Liver (tissue), 9 donors: ENCODE data around the gene SRP14. TPM values are rescaled to one million over a fixed set of nuclear protein-coding genes. Genes with fewer than 3 reads are reported as not detected.

Experiments used
- DNase-seq: peaks from one replicate; pipeline ENCODE4 v3.0.0-alpha.2; 2017; ENCODE audit warnings: low spot score
- H3K27ac ChIP-seq, 2 donors: one replicate each; pipeline ENCODE4 v1.7.0; 2013; ENCODE audit warnings: inconsistent platforms in 2 of 2, low read length in 2 of 2, control low read depth in 1 of 2, low read depth in 1 of 2, mild to moderate bottlenecking in 1 of 2
- H3K27me3 ChIP-seq, 4 donors: one replicate each; pipeline versions ENCODE4 v1.6.1 to v1.7.0; 2013; ENCODE audit warnings: low read length in 3 of 4, inconsistent platforms in 1 of 4, mild to moderate bottlenecking in 1 of 4, moderate library complexity in 1 of 4; ENCODE audit not compliant: control insufficient read depth in 4 of 4, insufficient read depth in 4 of 4
- H3K36me3 ChIP-seq, 4 donors: one replicate each; pipeline versions ENCODE4 v1.6.1 to v1.7.0; 2013; ENCODE audit warnings: low read length in 3 of 4, mild to moderate bottlenecking in 3 of 4, low read depth in 1 of 4, moderate library complexity in 1 of 4; ENCODE audit not compliant: control insufficient read depth in 4 of 4, insufficient read depth in 3 of 4
- H3K4me1 ChIP-seq, 4 donors: one replicate each; pipeline versions ENCODE4 v1.6.1 to v1.7.0; 2013; ENCODE audit warnings: low read length in 3 of 4, mild to moderate bottlenecking in 3 of 4, moderate library complexity in 1 of 4; ENCODE audit not compliant: control insufficient read depth in 4 of 4, insufficient read depth in 4 of 4
- H3K4me3 ChIP-seq, 3 donors: one replicate each; pipeline versions ENCODE4 v1.6.1 to v1.7.0; 2013; ENCODE audit warnings: low read length in 3 of 3, control low read depth in 1 of 3, low read depth in 1 of 3, mild to moderate bottlenecking in 1 of 3
- H3K9ac ChIP-seq, 2 donors: one replicate each; pipeline ENCODE4 v1.7.0; 2013; ENCODE audit warnings: low read length in 2 of 2, mild to moderate bottlenecking in 2 of 2, moderate library complexity in 2 of 2, control low read depth in 1 of 2, low read depth in 1 of 2
- H3K9me3 ChIP-seq, 4 donors: one replicate each; pipeline versions ENCODE4 v1.6.1 to v1.7.0; 2013; ENCODE audit warnings: low read length in 3 of 4; ENCODE audit not compliant: control insufficient read depth in 4 of 4
- CTCF ChIP-seq: fragments of 150-350 bp; IDR thresholded peaks from 2 replicates; pipeline ENCODE4 v1.5.1; 2017; ENCODE audit warnings: improper control_type of control experiment, low read depth, low read length; ENCODE audit not compliant: missing input control
- EGR1 ChIP-seq, 2 donors: IDR thresholded peaks; 2 replicates each; pipeline ENCODE4 v1.6.1; 2016 to 2018; ENCODE audit warnings: antibody characterized with exemption in 2 of 2, low read depth in 2 of 2
- FOXA1 ChIP-seq: IDR thresholded peaks from 2 replicates; pipeline ENCODE4 v1.6.1; 2016; ENCODE audit warnings: antibody characterized with exemption
- FOXA2 ChIP-seq: IDR thresholded peaks from 2 replicates; pipeline ENCODE4 v1.6.1; 2016; ENCODE audit warnings: antibody characterized with exemption
- GABPA ChIP-seq, 2 donors: IDR thresholded peaks in 1 of 2; conservative IDR thresholded peaks in 1 of 2; 2 replicates each; pipeline ENCODE4 v1.6.1; 2016; ENCODE audit warnings: antibody characterized with exemption in 2 of 2, mild to moderate bottlenecking in 1 of 2, moderate library complexity in 1 of 2
- HNF4A ChIP-seq, 2 donors: conservative IDR thresholded peaks; 2 replicates each; pipeline ENCODE4 v1.6.1; 2016; ENCODE audit warnings: antibody characterized with exemption in 2 of 2, mild to moderate bottlenecking in 2 of 2
- HNF4G ChIP-seq: IDR thresholded peaks from 2 replicates; pipeline ENCODE4 v1.6.1; 2016; ENCODE audit warnings: antibody characterized with exemption
- JUND ChIP-seq, 2 donors: IDR thresholded peaks; 2 replicates each; pipeline ENCODE4 v1.6.1; 2016; ENCODE audit warnings: antibody characterized with exemption in 2 of 2
- MAX ChIP-seq: IDR thresholded peaks from 2 replicates; pipeline ENCODE4 v1.6.1; 2016; ENCODE audit warnings: antibody characterized with exemption
- NR2F2 ChIP-seq: IDR thresholded peaks from 2 replicates; pipeline ENCODE4 v1.6.1; 2016; ENCODE audit warnings: antibody characterized with exemption
- RAD21 ChIP-seq, 2 donors: IDR thresholded peaks; 2 replicates each; pipeline ENCODE4 v1.6.1; 2016; ENCODE audit warnings: antibody characterized with exemption in 2 of 2, mild to moderate bottlenecking in 2 of 2
- RXRA ChIP-seq, 2 donors: IDR thresholded peaks; 2 replicates each; pipeline ENCODE4 v1.6.1; 2017 to 2018; ENCODE audit warnings: antibody characterized with exemption in 2 of 2, mild to moderate bottlenecking in 1 of 2
- SP1 ChIP-seq: IDR thresholded peaks from 2 replicates; pipeline ENCODE4 v1.6.1; 2018; ENCODE audit warnings: antibody characterized with exemption, mild to moderate bottlenecking
- TAF1 ChIP-seq: conservative IDR thresholded peaks from 2 replicates; pipeline ENCODE4 v1.6.1; 2016; ENCODE audit warnings: antibody characterized with exemption, mild to moderate bottlenecking
- YY1 ChIP-seq: IDR thresholded peaks from 2 replicates; pipeline ENCODE4 v1.6.1; 2016; ENCODE audit warnings: antibody characterized with exemption, mild to moderate bottlenecking
- WGBS: extraction: QIAGEN DNeasy Blood & Tissue Kit; methylation state at CpG from one replicate; pipeline ENCODE4 v1.1.7; 2013; 5-methylcytosine and 5-hydroxymethylcytosine counted together
- polyA plus RNA-seq, 2 donors: library from polyadenylated mRNA; stranded (reverse) in 1 of 2; unstranded in 1 of 2; fragments of 200-250 nt in 1 of 2; fragments of >200 nt in 1 of 2; fragmentation: Nextera tagmentation in 1 of 2; extraction: Ambion mirVana in 1 of 2; gene quantifications; one replicate each; pipeline versions ENCODE4 v1.2.1 to v1.2.3, GENCODE V29; 2013 to 2015
- total RNA-seq, 2 donors: library from RNA; depleted of rRNA; stranded (reverse); fragments of >200 nt; gene quantifications; one replicate each; pipeline ENCODE4 v1.2.3, GENCODE V29; 2014
- TF ChIP-seq, protein P1 (sequence below): IDR thresholded peaks from 2 replicates; pipeline ENCODE4 v1.6.1; 2016; ENCODE audit warnings: antibody characterized with exemption
- TF ChIP-seq, protein P2 (sequence below): IDR thresholded peaks from 2 replicates; pipeline ENCODE4 v1.6.1; 2016; ENCODE audit warnings: antibody characterized with exemption
- donor health status: healthy.
- donor health status: healthy.
- donor health status: healthy.
- donor health status: healthy.
- donor health status: healthy.

SRP14 gene
- total and polyA plus RNA-seq, 4 donors: 67.2 to 357 (median 116) TPM

- Histone ChIP-seq H3K9ac (no peak overlapping the region), H3K27ac (no peak overlapping the region), H3K27me3 (no peaks in the 10 kb centered on the region), H3K36me3 (no peaks in the 10 kb centered on the region), H3K4me3 (no peak overlapping the region), H3K9me3 (no peaks in the 10 kb centered on the region), H3K4me1 (peaks cover 12 to 27% (median 23%) of the 10 kb centered on the region in 4 donors)
- 84% methylated on average over 3 of the region's 3 CpGs for WGBS
- no peak for DNase-seq
- TF ChIP-seq, protein P1, sequence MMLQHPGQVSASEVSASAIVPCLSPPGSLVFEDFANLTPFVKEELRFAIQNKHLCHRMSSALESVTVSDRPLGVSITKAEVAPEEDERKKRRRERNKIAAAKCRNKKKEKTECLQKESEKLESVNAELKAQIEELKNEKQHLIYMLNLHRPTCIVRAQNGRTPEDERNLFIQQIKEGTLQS: no peak
- no peak for TF ChIP-seq EGR1 (IDR thresholded peaks at IDR 0.05; ENCODE audit: low read depth in 2 of 2)
- TF ChIP-seq YY1: no peak
- no peak for TF ChIP-seq TAF1
- no peak for TF ChIP-seq HNF4G
- no peak for TF ChIP-seq SP1
- TF ChIP-seq FOXA2: no peak
- no peak for TF ChIP-seq GABPA (IDR thresholded peaks at IDR 0.05 in 1 of 2, conservative IDR thresholded peaks at IDR 0.05 in 1 of 2)
- no peak for TF ChIP-seq FOXA1
- TF ChIP-seq JUND (IDR thresholded peaks at IDR 0.05): no peak
- no peak for TF ChIP-seq CTCF
- no peak for TF ChIP-seq RAD21 (IDR thresholded peaks at IDR 0.05)
- TF ChIP-seq HNF4A (conservative IDR thresholded peaks at IDR 0.05): no peak
Observed at GRCh38 chr15:40058476-40059140, 19.6 kb upstream of the SRP14 start.

DNA sequence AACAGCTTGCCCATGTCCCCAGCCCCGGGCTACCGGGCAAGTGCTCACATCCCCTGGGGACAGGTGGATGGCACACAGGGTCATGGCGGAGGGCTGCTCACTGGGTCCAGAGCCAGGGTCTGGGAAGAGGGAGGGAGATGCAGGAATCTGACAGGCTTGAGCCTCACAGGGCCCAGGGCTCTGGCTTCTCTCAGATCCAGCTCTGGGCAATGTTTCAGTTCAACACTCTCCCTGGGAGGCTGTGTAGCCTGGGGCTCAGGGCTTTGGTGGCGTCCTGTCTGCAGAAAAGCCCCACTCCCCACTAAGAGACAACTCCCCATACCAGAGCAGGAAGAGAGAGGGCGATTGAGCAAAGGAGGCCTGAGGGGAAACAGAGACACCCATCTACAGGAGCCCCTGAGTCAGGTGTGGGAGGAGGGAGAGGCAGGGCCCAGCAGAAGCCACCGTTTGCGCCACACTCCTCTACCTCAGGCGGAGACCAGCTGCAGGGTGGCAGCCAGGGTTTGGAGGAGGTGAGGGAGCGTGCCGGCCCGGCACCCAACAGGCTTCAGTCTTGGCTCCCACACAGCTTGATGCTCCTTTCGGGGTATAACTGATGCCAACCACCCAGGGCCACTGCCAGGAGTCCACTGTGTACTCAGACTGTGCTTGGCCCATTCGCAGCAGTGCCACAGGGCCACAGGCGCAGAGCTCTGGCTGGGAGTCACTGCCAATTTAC is 16.8 kb upstream of the SRP14 start:
- Histone ChIP-seq H3K27ac (peak overlapping the region; percentile 15 to 71), H3K4me1 (peaks cover 12 to 27% (median 23%) of the 10 kb centered on the region in 4 donors), H3K4me3 (no peak overlapping the region), H3K36me3 (no peaks in the 10 kb centered on the region), H3K9me3 (no peaks in the 10 kb centered on the region), H3K9ac (no peak overlapping the region), H3K27me3 (no peaks in the 10 kb centered on the region)
- no peak for DNase-seq
- TF ChIP-seq FOXA2 (peak; percentile 31), FOXA1 (peak; percentile 27), HNF4A (conservative IDR thresholded peaks at IDR 0.05) (peak; percentile 48 to 65), RAD21 (IDR thresholded peaks at IDR 0.05) (peak; percentile 22 to 60), JUND (IDR thresholded peaks at IDR 0.05) (peak in 1 of 2 donors; percentile 29), RXRA (IDR thresholded peaks at IDR 0.05) (peak; percentile 68 to 78), MAX (peak; percentile 28), HNF4G (no peak), NR2F2 (no peak), SP1 (peak; percentile 33)
- TF ChIP-seq, protein P2, sequence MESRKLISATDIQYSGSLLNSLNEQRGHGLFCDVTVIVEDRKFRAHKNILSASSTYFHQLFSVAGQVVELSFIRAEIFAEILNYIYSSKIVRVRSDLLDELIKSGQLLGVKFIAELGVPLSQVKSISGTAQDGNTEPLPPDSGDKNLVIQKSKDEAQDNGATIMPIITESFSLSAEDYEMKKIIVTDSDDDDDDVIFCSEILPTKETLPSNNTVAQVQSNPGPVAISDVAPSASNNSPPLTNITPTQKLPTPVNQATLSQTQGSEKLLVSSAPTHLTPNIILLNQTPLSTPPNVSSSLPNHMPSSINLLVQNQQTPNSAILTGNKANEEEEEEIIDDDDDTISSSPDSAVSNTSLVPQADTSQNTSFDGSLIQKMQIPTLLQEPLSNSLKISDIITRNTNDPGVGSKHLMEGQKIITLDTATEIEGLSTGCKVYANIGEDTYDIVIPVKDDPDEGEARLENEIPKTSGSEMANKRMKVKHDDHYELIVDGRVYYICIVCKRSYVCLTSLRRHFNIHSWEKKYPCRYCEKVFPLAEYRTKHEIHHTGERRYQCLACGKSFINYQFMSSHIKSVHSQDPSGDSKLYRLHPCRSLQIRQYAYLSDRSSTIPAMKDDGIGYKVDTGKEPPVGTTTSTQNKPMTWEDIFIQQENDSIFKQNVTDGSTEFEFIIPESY: no peak
- 37% methylated on average over 14 of the region's 14 CpGs for WGBS
